ENCODE data around the gene RWDD3. TPM values are rescaled to one million over a fixed set of nuclear protein-coding genes. Genes with fewer than 3 reads are reported as not detected.

RWDD3 gene
- total and polyA plus RNA-seq, 9 donors = 27.5 to 32.7 (median 30.0) TPM

GRCh38 chr1:95245029-95245428, 11.0 kb downstream of the RWDD3 start:
- Histone ChIP-seq H3K9me3 (replicated peaks; ENCODE audit: control insufficient read depth, low read depth, low read length) (peaks cover 15% of the 10 kb centered on the region), H3K27me3 (ENCODE audit: control insufficient read depth, insufficient read depth, low read length) (no peaks in the 10 kb centered on the region), H3K27ac (ENCODE audit: low read length) (no peak overlapping the region), H3K4me1 (ENCODE audit: control insufficient read depth, insufficient read depth, low read length) (no peaks in the 10 kb centered on the region), H3K36me3 (ENCODE audit: control insufficient read depth, insufficient read depth, low read length) (peaks cover 30% of the 10 kb centered on the region), H3K4me3 (ENCODE audit: low read length) (no peak overlapping the region)
- DNase-seq = no peak
- WGBS (ENCODE audit: insufficient coverage) = no CpG with 5 or more reads among the region's 1 CpG

- DNase-seq = peak; percentile 38
Observed at GRCh38 chr1:95246511-95246910, 12.5 kb downstream of the RWDD3 start.

GRCh38 chr1:95247607-95248006, 13.6 kb downstream of the RWDD3 start:
- no peak overlapping the region for H3K27ac ChIP-seq (ENCODE audit: low read length)
- no peak overlapping the region for H3K4me3 ChIP-seq (ENCODE audit: low read length)
- no peaks in the 10 kb centered on the region for H3K27me3 ChIP-seq (ENCODE audit: control insufficient read depth, insufficient read depth, low read length)
- H3K4me1 ChIP-seq (ENCODE audit: control insufficient read depth, insufficient read depth, low read length) = no peaks in the 10 kb centered on the region
- H3K9me3 ChIP-seq (replicated peaks; ENCODE audit: control insufficient read depth, low read depth, low read length) = no peaks in the 10 kb centered on the region
- peak; percentile 29 for DNase-seq
- H3K36me3 ChIP-seq (ENCODE audit: control insufficient read depth, insufficient read depth, low read length) = peaks cover 15% of the 10 kb centered on the region
- no CpG with 5 or more reads among the region's 3 CpGs for whole genome bisulfite sequencing (ENCODE audit: insufficient coverage)

More at GRCh38 chr1:95246511-95246910, 12.5 kb downstream of the RWDD3 start:
- Histone ChIP-seq H3K9me3 (replicated peaks; ENCODE audit: control insufficient read depth, low read depth, low read length) (peaks cover 10% of the 10 kb centered on the region), H3K4me1 (ENCODE audit: control insufficient read depth, insufficient read depth, low read length) (no peaks in the 10 kb centered on the region), H3K4me3 (ENCODE audit: low read length) (no peak overlapping the region), H3K36me3 (ENCODE audit: control insufficient read depth, insufficient read depth, low read length) (peaks cover 17% of the 10 kb centered on the region), H3K27me3 (ENCODE audit: control insufficient read depth, insufficient read depth, low read length) (no peaks in the 10 kb centered on the region), H3K27ac (ENCODE audit: low read length) (no peak overlapping the region)
- WGBS (ENCODE audit: insufficient coverage) = 66% methylated on average over 2 of the region's 3 CpGs

- Histone ChIP-seq H3K36me3 (ENCODE audit: control insufficient read depth, insufficient read depth, low read length) (peaks cover 14% of the 10 kb centered on the region), H3K9me3 (replicated peaks; ENCODE audit: control insufficient read depth, low read depth, low read length) (no peaks in the 10 kb centered on the region), H3K27me3 (ENCODE audit: control insufficient read depth, insufficient read depth, low read length) (no peaks in the 10 kb centered on the region), H3K27ac (ENCODE audit: low read length) (no peak overlapping the region), H3K4me1 (ENCODE audit: control insufficient read depth, insufficient read depth, low read length) (no peaks in the 10 kb centered on the region), H3K4me3 (ENCODE audit: low read length) (no peak overlapping the region)
- 89% methylated on average over 1 of the region's 1 CpG for WGBS (ENCODE audit: insufficient coverage)
- DNase-seq = no peak
Observed at GRCh38 chr1:95249916-95250315, 15.9 kb downstream of the RWDD3 start.

GRCh38 chr1:95252422-95252821, 18.4 kb downstream of the RWDD3 start:
- Histone ChIP-seq H3K4me1 (ENCODE audit: control insufficient read depth, insufficient read depth, low read length) (no peaks in the 10 kb centered on the region), H3K27ac (ENCODE audit: low read length) (no peak overlapping the region), H3K36me3 (ENCODE audit: control insufficient read depth, insufficient read depth, low read length) (peaks cover 14% of the 10 kb centered on the region), H3K4me3 (ENCODE audit: low read length) (no peak overlapping the region), H3K27me3 (ENCODE audit: control insufficient read depth, insufficient read depth, low read length) (no peaks in the 10 kb centered on the region), H3K9me3 (replicated peaks; ENCODE audit: control insufficient read depth, low read depth, low read length) (no peaks in the 10 kb centered on the region)
- no CpG with 5 or more reads among the region's 4 CpGs for WGBS (ENCODE audit: insufficient coverage)
- no peak for DNase-seq

- DNase-seq = no peak
- H3K9me3 ChIP-seq (replicated peaks; ENCODE audit: control insufficient read depth, low read depth, low read length) = no peaks in the 10 kb centered on the region
Observed at GRCh38 chr1:95254959-95255358, 20.9 kb downstream of the RWDD3 start.

GRCh38 chr1:95255826-95256225, 21.8 kb downstream of the RWDD3 start:
- Histone ChIP-seq H3K27ac (ENCODE audit: low read length) (no peak overlapping the region), H3K36me3 (ENCODE audit: control insufficient read depth, insufficient read depth, low read length) (peaks cover 9% of the 10 kb centered on the region), H3K4me1 (ENCODE audit: control insufficient read depth, insufficient read depth, low read length) (no peaks in the 10 kb centered on the region), H3K4me3 (ENCODE audit: low read length) (no peak overlapping the region), H3K27me3 (ENCODE audit: control insufficient read depth, insufficient read depth, low read length) (no peaks in the 10 kb centered on the region), H3K9me3 (replicated peaks; ENCODE audit: control insufficient read depth, low read depth, low read length) (no peaks in the 10 kb centered on the region)
- 100% methylated on average over 1 of the region's 1 CpG for WGBS (ENCODE audit: insufficient coverage)
- no peak for DNase-seq

More at GRCh38 chr1:95254959-95255358, 20.9 kb downstream of the RWDD3 start:
- no peak overlapping the region for H3K27ac ChIP-seq (ENCODE audit: low read length)
- H3K4me3 ChIP-seq (ENCODE audit: low read length) = no peak overlapping the region
- H3K4me1 ChIP-seq (ENCODE audit: control insufficient read depth, insufficient read depth, low read length) = no peaks in the 10 kb centered on the region
- peaks cover 9% of the 10 kb centered on the region for H3K36me3 ChIP-seq (ENCODE audit: control insufficient read depth, insufficient read depth, low read length)
- H3K27me3 ChIP-seq (ENCODE audit: control insufficient read depth, insufficient read depth, low read length) = no peaks in the 10 kb centered on the region

GRCh38 chr1:95257758-95258157, 23.7 kb downstream of the RWDD3 start:
- H3K36me3 ChIP-seq (ENCODE audit: control insufficient read depth, insufficient read depth, low read length) = peaks cover 3% of the 10 kb centered on the region
- H3K27me3 ChIP-seq (ENCODE audit: control insufficient read depth, insufficient read depth, low read length) = no peaks in the 10 kb centered on the region
- H3K9me3 ChIP-seq (replicated peaks; ENCODE audit: control insufficient read depth, low read depth, low read length) = no peaks in the 10 kb centered on the region
- DNase-seq = no peak
- no peak overlapping the region for H3K4me3 ChIP-seq (ENCODE audit: low read length)
- H3K4me1 ChIP-seq (ENCODE audit: control insufficient read depth, insufficient read depth, low read length) = no peaks in the 10 kb centered on the region
- WGBS (ENCODE audit: insufficient coverage) = 78% methylated on average over 1 of the region's 1 CpG
- no peak overlapping the region for H3K27ac ChIP-seq (ENCODE audit: low read length)

- H3K36me3 ChIP-seq (ENCODE audit: control insufficient read depth, insufficient read depth, low read length) = no peaks in the 10 kb centered on the region
- no peak overlapping the region for H3K27ac ChIP-seq (ENCODE audit: low read length)
- no peaks in the 10 kb centered on the region for H3K27me3 ChIP-seq (ENCODE audit: control insufficient read depth, insufficient read depth, low read length)
- no peak overlapping the region for H3K4me3 ChIP-seq (ENCODE audit: low read length)
- no peaks in the 10 kb centered on the region for H3K9me3 ChIP-seq (replicated peaks; ENCODE audit: control insufficient read depth, low read depth, low read length)
- no peak for DNase-seq
- no CpG with 5 or more reads among the region's 1 CpG for WGBS (ENCODE audit: insufficient coverage)
- H3K4me1 ChIP-seq (ENCODE audit: control insufficient read depth, insufficient read depth, low read length) = no peaks in the 10 kb centered on the region
Observed at GRCh38 chr1:95259245-95259644, 25.2 kb downstream of the RWDD3 start.

- Histone ChIP-seq H3K9me3 (replicated peaks; ENCODE audit: control insufficient read depth, low read depth, low read length) (no peaks in the 10 kb centered on the region), H3K4me3 (ENCODE audit: low read length) (no peak overlapping the region), H3K36me3 (ENCODE audit: control insufficient read depth, insufficient read depth, low read length) (no peaks in the 10 kb centered on the region), H3K27me3 (ENCODE audit: control insufficient read depth, insufficient read depth, low read length) (no peaks in the 10 kb centered on the region), H3K4me1 (ENCODE audit: control insufficient read depth, insufficient read depth, low read length) (no peaks in the 10 kb centered on the region), H3K27ac (ENCODE audit: low read length) (no peak overlapping the region)
- 80% methylated on average over 2 of the region's 4 CpGs for WGBS (ENCODE audit: insufficient coverage)
- DNase-seq = no peak
Observed at GRCh38 chr1:95262913-95263312, 28.9 kb downstream of the RWDD3 start.

GRCh38 chr1:95263450-95263849, 29.4 kb downstream of the RWDD3 start:
- no peaks in the 10 kb centered on the region for H3K9me3 ChIP-seq (replicated peaks; ENCODE audit: control insufficient read depth, low read depth, low read length)
- DNase-seq = no peak

More at GRCh38 chr1:95263450-95263849, 29.4 kb downstream of the RWDD3 start:
- no peaks in the 10 kb centered on the region for H3K4me1 ChIP-seq (ENCODE audit: control insufficient read depth, insufficient read depth, low read length)
- no peak overlapping the region for H3K4me3 ChIP-seq (ENCODE audit: low read length)
- no peak overlapping the region for H3K27ac ChIP-seq (ENCODE audit: low read length)
- 71% methylated on average over 1 of the region's 5 CpGs for WGBS (ENCODE audit: insufficient coverage)
- H3K36me3 ChIP-seq (ENCODE audit: control insufficient read depth, insufficient read depth, low read length) = no peaks in the 10 kb centered on the region
- H3K27me3 ChIP-seq (ENCODE audit: control insufficient read depth, insufficient read depth, low read length) = no peaks in the 10 kb centered on the region

Data from muscle of leg (tissue), 11 donors.